ENCODE results near the gene SGTA.

Gene SGTA

GRCh38 chr19:2767688-2768087 lies 15.4 kb downstream of the SGTA start:
- Histone ChIP-seq H3K9ac (ENCODE audit: low read length) (no peak overlapping the region), H3K9me2 (replicated peaks; ENCODE audit: insufficient read depth, low read length) (no peaks in the 10 kb centered on the region), H3K4me3 (ENCODE audit: low read length) (no peak overlapping the region), H2AFZ (ENCODE audit: low read length) (no peak overlapping the region), H3F3A (ENCODE audit: insufficient read depth, low read length) (no peaks in the 10 kb centered on the region), H3K79me2 (ENCODE audit: low read length) (peaks cover 54% of the 10 kb centered on the region), H3K9me3 (replicated peaks; ENCODE audit: insufficient read depth, low read length) (no peaks in the 10 kb centered on the region), H3K27me3 (replicated peaks; ENCODE audit: insufficient read depth, low read length) (no peaks in the 10 kb centered on the region), H3K27ac (ENCODE audit: low read length) (no peak overlapping the region), H3K4me1 (ENCODE audit: low read length) (no peaks in the 10 kb centered on the region), H4K20me1 (ENCODE audit: insufficient read depth, low read length) (peaks cover 18% of the 10 kb centered on the region), H3K4me2 (ENCODE audit: low read depth, low read length) (no peak overlapping the region), H3K36me3 (replicated peaks; ENCODE audit: insufficient read depth, low read length) (peaks cover 10% of the 10 kb centered on the region)
- no peak for DNase-seq
- TF ChIP-seq EZH2phosphoT487 (IDR thresholded peaks at IDR 0.05; ENCODE audit: low read length) (no peak), EZH2 (optimal IDR thresholded peaks at IDR 0.05; ENCODE audit: low read depth, low read length) (no peak), CTCF (IDR thresholded peaks at IDR 0.05; ENCODE audit: low read length) (no peak)

- no peak overlapping the region for H3K27ac ChIP-seq (ENCODE audit: low read length)
- H3K4me1 ChIP-seq (ENCODE audit: low read length): no peaks in the 10 kb centered on the region
- no peaks in the 10 kb centered on the region for H3K9me2 ChIP-seq (replicated peaks; ENCODE audit: insufficient read depth, low read length)
- peaks cover 10% of the 10 kb centered on the region for H3K36me3 ChIP-seq (replicated peaks; ENCODE audit: insufficient read depth, low read length)
- no peaks in the 10 kb centered on the region for H3K9me3 ChIP-seq (replicated peaks; ENCODE audit: insufficient read depth, low read length)
- H3F3A ChIP-seq (ENCODE audit: insufficient read depth, low read length): no peaks in the 10 kb centered on the region
- H3K9ac ChIP-seq (ENCODE audit: low read length): no peak overlapping the region
- H3K4me3 ChIP-seq (ENCODE audit: low read length): no peak overlapping the region
- H3K27me3 ChIP-seq (replicated peaks; ENCODE audit: insufficient read depth, low read length): no peaks in the 10 kb centered on the region
- DNase-seq: no peak
- TF ChIP-seq CTCF (IDR thresholded peaks at IDR 0.05; ENCODE audit: low read length): no peak
- no peak for TF ChIP-seq EZH2 (optimal IDR thresholded peaks at IDR 0.05; ENCODE audit: low read depth, low read length)
- TF ChIP-seq EZH2phosphoT487 (IDR thresholded peaks at IDR 0.05; ENCODE audit: low read length): no peak
- H2AFZ ChIP-seq (ENCODE audit: low read length): no peak overlapping the region
- H3K79me2 ChIP-seq (ENCODE audit: low read length): peaks cover 44% of the 10 kb centered on the region
- H3K4me2 ChIP-seq (ENCODE audit: low read depth, low read length): no peak overlapping the region
- peaks cover 9% of the 10 kb centered on the region for H4K20me1 ChIP-seq (ENCODE audit: insufficient read depth, low read length)
These were observed 16.3 kb downstream of the SGTA start for GRCh38 chr19:2766594-2767372.

GRCh38 chr19:2765376-2765775 lies 17.7 kb downstream of the SGTA start:
- Histone ChIP-seq H3K27ac (ENCODE audit: low read length) (no peak overlapping the region), H4K20me1 (ENCODE audit: insufficient read depth, low read length) (peaks cover 7% of the 10 kb centered on the region; the same call in 1 of the 2 replicates), H3K36me3 (replicated peaks; ENCODE audit: insufficient read depth, low read length) (peaks cover 10% of the 10 kb centered on the region), H3K4me3 (ENCODE audit: low read length) (no peak overlapping the region), H3K9me3 (replicated peaks; ENCODE audit: insufficient read depth, low read length) (no peaks in the 10 kb centered on the region), H3K9me2 (replicated peaks; ENCODE audit: insufficient read depth, low read length) (no peaks in the 10 kb centered on the region), H3K4me2 (ENCODE audit: low read depth, low read length) (no peak overlapping the region), H3K79me2 (ENCODE audit: low read length) (peaks cover 30% of the 10 kb centered on the region), H3K27me3 (replicated peaks; ENCODE audit: insufficient read depth, low read length) (no peaks in the 10 kb centered on the region), H3K9ac (ENCODE audit: low read length) (no peak overlapping the region), H3F3A (ENCODE audit: insufficient read depth, low read length) (no peaks in the 10 kb centered on the region), H3K4me1 (ENCODE audit: low read length) (no peaks in the 10 kb centered on the region), H2AFZ (ENCODE audit: low read length) (no peak overlapping the region)
- TF ChIP-seq EZH2phosphoT487 (IDR thresholded peaks at IDR 0.05; ENCODE audit: low read length): no peak
- no peak for TF ChIP-seq CTCF (IDR thresholded peaks at IDR 0.05; ENCODE audit: low read length)
- TF ChIP-seq EZH2 (optimal IDR thresholded peaks at IDR 0.05; ENCODE audit: low read depth, low read length): no peak
- no peak for DNase-seq
